ENCODE results near the gene LAMP5.

LAMP5 gene

GRCh38 chr20:9501473-9501872 is 12.9 kb upstream of the LAMP5 start:
- no peak for DNase-seq

DNA sequence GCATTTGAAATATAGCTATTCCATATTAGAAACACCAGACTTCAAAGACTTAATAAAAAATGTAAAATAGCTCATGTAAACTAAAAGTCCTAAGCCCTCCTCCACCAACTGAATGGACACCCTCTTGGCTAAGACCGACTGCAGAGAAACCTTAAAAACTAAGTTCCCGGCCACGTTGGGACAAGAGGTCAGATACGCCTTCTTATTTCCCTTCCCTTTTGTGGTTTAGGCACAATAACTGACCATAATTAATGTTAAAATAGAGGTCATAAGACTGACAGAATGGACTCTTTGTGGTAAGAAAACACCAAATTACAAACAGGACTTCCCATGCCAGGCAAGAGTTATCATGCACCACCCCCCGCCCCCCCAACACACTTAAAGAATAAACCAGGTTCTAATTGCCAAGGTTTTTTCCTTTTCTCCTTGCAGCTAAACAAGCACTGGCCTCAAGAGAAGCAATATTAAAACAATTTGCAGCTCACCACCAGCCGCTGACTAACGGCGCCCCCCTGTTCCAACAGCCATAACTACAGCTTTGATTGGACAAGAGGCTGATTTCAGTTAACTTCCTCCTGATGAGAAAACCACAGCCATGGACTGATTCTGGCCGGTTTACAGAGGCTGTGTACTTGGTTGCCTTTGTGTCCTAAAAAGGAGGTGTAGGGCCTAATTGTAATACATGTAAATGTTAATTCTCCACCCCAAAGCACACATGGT is 10.7 kb upstream of the LAMP5 start:
- no peak for DNase-seq

DNA sequence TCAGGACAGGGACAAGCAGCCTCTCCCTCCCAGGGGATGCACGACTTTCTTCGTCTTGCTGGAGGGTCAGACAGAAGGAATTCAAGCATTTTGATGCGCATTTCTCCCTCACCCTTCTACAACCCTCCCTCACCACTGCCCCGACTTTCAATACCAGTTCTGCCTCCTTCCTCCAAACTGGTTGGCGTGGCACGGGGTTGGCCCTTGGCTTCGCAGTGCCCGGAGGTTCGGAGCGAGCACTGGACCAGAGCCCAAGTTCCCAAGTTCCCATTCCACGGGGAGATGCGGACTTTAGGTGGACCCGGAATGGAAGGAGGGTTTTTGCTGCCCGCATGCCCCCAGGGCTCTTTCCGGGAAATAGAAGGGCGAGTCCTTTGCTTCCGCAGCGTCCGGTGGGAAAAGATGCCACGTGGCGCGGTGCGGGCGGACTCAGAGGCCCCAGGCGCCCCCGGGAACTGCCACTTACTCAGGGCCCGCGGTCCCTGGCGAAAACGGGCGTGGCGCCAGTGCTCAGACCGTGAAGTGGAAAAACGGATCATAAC is 8.0 kb upstream of the LAMP5 start:
- no peak for DNase-seq

- DNase-seq, result no peak
Observed at GRCh38 chr20:9506964-9507369, 7.4 kb upstream of the LAMP5 start.

DNA sequence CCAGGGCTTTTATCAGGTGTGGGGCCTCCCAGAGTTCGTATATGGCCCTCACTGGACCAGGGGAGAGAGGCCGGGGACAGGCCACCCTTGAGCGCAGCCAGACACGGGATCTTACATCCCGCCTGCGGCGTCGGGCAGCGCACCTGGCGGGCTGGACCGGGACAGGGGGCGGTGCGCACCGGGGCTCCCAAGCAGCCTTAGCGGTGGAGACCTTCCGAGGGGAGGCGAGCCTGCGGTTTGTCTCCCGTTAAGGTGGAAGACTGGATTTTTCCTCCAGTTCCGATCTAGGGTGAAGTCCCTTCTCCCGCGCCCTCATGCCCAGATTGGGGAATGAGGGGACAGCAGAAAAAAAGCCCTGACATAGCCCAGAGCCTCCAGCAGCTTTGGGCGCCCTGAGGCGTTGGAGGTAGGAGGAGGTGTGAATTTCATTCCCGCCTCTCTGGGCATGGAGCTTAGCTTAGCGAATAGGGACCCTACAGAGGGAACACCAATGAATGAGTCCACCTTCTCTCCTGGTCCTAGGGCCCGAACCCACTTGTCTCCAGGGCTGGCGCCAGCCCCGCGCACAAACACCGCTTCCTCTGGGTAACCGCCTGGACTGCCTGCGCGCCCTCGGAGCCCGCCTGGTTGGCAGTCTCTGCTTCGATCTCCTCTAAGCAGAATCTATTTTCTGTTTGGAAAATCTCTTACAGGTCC is 6.7 kb upstream of the LAMP5 start:
- no peak for DNase-seq

DNA sequence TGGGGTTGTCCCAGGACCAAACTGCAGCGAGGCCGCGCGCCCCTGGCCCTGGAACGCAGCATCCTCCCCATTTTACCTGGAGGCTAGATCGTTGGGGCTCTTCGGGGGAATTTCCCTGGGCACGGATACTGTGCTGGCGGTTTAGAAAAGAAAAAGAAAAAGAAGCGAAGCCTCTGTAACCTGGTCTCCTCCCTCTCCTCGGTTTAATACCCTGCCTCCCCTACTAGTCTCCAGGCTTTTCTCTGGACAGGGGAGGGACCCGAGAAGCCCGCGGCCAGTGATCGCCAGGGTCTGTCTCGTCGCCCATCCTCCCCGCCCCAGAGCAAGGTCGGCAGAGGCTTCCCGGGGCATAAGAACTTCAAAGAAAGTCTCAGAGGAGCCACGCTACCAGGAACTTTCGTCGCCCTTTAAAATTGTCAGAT is 6.1 kb upstream of the LAMP5 start:
- no peak for DNase-seq

DNA sequence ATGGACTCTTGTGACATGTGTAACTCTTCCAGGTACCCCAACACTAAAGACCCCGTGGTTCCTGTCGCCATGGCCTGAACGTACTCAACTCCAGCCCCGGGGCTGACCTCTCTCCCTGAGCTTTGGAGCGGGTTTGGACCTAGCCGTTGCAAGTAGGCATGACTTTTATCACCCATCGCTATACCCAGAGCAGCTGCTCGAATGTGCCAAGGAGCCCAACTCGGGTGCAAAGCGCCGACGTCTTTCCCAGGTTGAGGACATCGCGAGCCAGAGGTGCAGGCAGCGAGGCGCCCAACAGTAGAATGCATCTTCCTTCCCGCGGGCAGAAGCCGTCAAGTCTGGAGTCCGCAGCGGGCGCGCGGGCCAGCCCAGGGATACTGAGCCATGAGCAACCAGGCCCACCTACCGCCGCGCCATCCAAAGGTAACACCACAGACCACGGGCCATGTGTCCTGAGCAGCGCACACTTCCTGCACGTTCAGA is 5.7 kb upstream of the LAMP5 start:
- no peak for DNase-seq

DNA sequence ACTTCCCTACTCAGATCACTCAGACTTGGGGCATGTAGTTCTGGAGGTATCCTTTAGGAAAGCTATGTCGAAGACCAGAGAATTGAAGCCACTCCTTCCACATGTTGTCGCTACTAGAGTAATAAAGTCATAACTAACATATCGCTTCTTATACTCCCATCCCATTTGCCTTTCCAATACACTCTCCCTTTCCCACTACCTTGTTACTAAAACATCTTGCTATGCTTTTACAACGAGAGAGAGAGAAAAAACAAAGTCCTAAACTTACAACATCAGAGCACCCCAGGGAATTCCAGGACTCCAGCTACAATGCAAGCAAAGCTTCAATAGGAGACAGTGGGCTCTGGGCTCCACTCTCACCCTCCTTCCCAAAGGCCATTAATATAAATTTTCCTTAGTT is 5.1 kb upstream of the LAMP5 start:
- DNase-seq, result no peak

- no peak for DNase-seq
Observed at GRCh38 chr20:9510911-9511310, 3.5 kb upstream of the LAMP5 start.

DNA sequence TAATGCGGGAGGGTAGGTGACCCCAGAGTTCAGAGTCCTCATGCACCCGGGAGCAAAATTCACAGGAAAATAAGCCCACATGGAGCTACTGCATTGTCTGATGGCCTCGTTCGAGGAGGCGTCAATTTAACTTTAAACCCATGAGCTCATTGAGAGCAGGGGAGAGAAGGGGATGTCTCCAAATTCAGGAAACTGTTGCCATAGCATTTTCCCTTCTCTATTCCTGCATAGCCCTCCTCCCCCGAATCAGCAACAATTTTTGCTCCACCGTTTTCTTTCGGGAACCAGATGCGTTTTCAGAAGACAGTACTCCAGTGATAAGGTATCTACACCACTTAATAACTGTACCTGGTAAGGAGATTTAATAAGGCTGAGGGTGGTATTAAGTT is 324 bp upstream of the LAMP5 start:
- DNase-seq, result no peak

GRCh38 chr20:9515214-9515585 is 810 bp downstream of the LAMP5 start:
- DNase-seq, result no peak

GRCh38 chr20:9515741-9516233 is 1.4 kb downstream of the LAMP5 start:
- DNase-seq, result peak; percentile 22

DNA sequence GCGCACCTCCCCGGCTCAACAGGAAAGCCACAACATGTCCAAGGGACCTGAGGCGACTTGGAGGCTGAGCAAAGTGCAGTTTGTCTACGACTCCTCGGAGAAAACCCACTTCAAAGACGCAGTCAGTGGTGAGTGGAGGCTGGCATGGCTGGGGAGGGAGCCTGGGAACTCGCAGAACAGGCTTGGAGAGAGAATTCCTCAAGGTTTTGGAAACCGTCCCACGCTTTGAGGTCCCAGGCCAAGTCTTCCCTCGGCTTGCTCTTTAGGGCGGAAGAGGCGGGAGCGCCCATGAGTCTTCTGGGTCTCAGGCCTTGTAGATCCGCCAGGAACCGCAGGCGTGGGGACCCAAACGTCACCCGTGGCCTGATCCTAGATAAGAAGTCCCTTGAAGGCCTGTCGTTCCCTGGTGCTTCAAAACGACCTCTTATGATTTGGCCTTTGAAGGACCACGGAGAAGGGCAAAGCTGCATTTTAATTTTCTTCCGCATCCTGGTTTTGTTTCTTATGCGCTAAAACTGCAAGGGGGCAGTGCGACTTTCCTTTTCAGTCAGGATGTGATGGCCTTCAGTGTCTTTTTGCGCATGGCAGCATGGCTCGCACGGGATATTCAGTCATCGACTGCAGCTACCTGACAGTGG is 2.0 kb downstream of the LAMP5 start:
- no peak for DNase-seq

DNA sequence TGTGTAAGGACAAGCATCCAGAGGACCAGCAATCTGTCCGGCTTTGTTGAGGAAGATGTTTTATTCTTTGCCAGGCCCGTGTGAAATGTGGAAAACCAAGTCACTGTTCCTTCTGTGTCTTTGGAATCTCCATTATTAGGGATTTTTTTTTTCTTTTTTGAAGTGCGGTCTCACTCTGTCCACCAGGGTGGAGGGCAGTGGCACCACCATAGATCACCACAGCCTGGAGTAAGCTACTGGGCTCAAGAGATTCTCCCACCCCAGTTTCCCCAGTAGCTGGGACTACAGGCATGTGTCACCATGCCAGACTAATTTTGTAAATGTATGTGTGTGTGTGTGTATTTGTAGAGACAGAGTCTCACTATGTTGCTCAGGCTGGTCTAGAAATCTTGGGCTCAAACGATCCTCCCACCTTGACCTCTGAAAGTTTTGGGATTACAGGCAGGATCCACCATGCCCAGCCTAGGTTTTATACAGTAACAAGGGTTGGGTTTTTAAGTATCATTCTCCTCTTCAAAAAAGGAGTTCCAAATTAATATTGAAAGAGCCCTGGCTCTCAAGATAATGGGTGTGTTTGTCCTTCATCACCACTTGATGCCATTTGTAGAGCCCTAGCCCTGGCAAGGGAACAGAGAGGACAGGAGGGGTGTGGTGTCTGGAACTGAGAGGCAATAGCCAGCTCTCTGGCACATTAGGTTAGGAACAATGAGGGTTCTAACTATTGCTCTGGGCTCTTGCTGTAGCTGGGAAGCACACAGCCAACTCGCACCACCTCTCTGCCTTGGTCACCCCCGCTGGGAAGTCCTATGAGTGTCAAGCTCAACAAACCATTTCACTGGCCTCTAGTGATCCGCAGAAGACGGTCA is 3.1 kb downstream of the LAMP5 start:
- DNase-seq, result no peak

GRCh38 chr20:9518576-9519175 is 4.3 kb downstream of the LAMP5 start:
- no peak for DNase-seq

DNA sequence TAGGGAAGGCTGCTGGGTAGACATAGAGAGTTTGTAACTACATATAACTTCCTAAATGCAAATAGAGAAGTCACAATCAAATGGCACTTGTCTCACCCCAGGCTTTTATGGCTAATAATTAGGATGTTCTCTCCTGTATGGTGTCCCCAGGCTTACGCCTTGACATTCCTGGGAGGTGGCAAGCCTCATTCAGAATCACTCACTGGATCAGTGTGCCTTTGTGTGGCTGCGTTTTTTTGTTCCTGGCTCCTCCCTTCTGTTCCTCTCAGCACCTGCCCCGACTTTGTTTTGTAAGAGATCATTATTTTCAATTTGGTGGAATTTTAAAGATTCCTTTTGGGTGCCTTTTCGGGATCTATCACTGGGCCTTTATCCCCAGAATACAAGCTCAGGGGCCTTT is 5.7 kb downstream of the LAMP5 start:
- no peak for DNase-seq

GRCh38 chr20:9523636-9524035 is 9.2 kb downstream of the LAMP5 start:
- no peak for DNase-seq

DNA sequence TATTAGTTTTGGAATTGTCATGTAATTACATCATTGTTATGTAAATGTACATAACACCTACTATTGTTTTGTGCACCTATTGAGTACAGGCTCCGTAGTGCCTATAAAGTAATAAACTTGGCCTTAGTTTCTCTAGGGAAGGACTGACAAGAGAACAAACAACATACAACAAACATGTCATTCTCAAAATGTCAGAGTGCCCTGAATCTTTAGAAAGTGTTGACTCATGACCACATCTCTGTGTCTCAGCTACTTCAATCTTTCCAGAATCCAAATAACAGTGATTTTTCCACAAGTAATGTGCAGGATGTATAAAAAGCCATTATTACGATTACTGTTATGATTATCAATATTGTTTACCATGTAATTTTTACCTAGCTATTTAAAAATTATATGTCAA is 17.2 kb downstream of the LAMP5 start:
- no peak for DNase-seq

DNA sequence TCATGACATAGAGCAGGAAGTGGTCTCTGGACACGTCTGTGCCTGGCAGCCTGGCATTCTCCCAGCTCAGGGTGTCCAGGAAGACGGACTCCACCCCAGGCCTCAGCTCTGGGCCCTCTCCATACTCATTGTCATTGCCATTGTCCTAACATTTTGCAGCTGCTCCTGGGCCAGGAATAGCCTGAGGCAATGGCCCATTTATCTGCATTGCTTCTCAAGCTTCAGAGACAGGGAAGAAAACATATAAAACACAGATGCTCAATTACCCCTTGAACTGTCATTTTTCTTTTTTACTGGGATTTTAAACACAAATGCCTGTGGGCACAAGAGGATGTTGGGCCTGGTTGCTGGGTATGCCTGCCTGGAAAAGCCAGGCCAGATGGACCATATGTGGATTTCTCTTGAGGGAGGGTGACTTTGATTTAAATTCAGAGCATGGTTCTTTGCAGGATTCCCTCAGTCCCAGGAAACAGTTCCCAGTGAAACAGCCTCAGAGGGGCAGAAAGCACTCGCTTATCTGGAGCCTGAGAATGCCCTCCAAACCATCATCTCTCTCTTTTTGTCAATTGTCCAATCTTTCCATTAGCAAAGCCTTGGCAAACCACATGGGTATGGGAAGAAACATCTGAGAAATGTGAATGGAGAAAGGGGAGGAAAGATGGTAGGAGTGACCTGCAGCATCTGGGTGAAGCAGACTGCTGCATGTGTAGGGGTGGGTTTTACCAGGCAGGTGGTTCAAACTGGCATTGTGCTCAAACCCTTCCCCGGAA is 17.9 kb downstream of the LAMP5 start:
- DNase-seq, result no peak

DNA sequence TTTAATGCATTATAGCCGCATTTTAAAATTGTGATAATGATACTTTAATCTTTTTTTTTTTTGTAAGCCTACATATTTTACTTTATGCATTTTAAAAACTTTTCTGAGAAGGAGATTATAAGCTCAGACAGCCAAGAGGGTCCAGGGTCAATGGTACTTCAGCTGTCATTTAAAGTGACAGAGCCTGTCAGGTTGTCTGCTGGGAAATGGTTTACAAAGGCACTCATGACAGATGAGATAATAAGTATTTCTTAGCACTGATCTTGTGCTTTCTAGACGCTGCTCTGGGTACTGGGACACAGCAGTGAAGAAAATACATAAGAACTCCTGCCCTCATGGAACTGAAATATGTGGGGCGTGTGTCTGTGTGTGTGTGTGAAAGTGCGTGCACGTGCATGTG is 19.6 kb downstream of the LAMP5 start:
- DNase-seq, result no peak

GRCh38 chr20:9535449-9535848 is 21.1 kb downstream of the LAMP5 start:
- DNase-seq, result no peak

DNA sequence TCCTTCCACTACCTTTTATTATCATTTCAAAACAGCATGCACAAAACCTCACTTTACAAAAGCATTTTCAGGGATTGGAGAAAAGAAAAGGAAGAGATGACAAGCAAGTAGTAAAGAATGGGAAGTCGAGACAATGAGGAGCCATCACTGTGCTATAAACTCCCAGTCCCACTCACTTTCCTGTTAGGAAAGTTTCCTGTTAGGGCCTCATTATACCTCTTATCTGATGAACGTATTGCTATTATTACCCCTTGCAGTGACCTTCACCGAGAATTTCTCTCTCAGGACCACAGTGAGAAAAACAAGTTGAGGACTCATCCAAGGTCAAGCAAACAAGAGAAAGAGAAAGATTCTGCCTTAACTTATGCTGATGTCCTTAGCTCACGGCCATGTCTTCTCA is 28.8 kb downstream of the LAMP5 start:
- no peak for DNase-seq
